IgD-negative memory B cell (primary cell): Measurements from ENCODE around the gene MAP4K1. TPM values are rescaled to one million over a fixed set of nuclear protein-coding genes. Genes with fewer than 3 reads are reported as not detected.
"Not testable (repeated sequence)": the region's sequence is repeated elsewhere in the genome, so short reads cannot be mapped to it uniquely, and the experiment has no call there.

Source experiments
- H3K27ac Mint-ChIP-seq, 3 donors: one replicate each; pipeline ENCODE4 v1.8.0; 2020 to 2022; ENCODE audit warnings: mild to moderate bottlenecking in 3 of 3, mixed read lengths in 3 of 3, moderate library complexity in 1 of 3
- H3K27me3 Mint-ChIP-seq: one replicate; pipeline ENCODE4 v1.8.0; 2021; ENCODE audit warnings: mixed read lengths
- H3K36me3 Mint-ChIP-seq: one replicate; pipeline ENCODE4 v1.8.0; 2020; ENCODE audit warnings: mild to moderate bottlenecking, mixed read lengths
- H3K4me1 Mint-ChIP-seq, 3 donors: one replicate each; pipeline ENCODE4 v1.8.0; 2020 to 2022; ENCODE audit warnings: mixed read lengths in 3 of 3, mild to moderate bottlenecking in 1 of 3
- H3K4me3 Mint-ChIP-seq, 4 donors: one replicate each; pipeline ENCODE4 v1.8.0; 2020 to 2022; ENCODE audit warnings: mild to moderate bottlenecking in 4 of 4, mixed read lengths in 4 of 4, moderate library complexity in 3 of 4
- H3K9me3 Mint-ChIP-seq, 3 donors: one replicate each; pipeline ENCODE4 v1.8.0; 2020 to 2021; ENCODE audit warnings: mixed read lengths in 3 of 3, mild to moderate bottlenecking in 1 of 3
- polyA plus RNA-seq: library from polyadenylated mRNA; unstranded; fragments of 300-500 nt; fragmentation: Illumina TruSeq; gene quantifications from one replicate; pipeline ENCODE4 v1.2.3, GENCODE V29; 2021

The MAP4K1 gene
- polyA plus RNA-seq, 1 donor from 2014 or later, result 250 TPM

- H3K4me3 Mint-ChIP-seq, result peak within 1 kb of the TSS; percentile 87 to 99 (median 98)
- no peaks in the 10 kb centered on the region for H3K27me3 Mint-ChIP-seq
- peak within 1 kb of the TSS; percentile 96 to 99 (median 98) for H3K27ac Mint-ChIP-seq
- H3K4me1 Mint-ChIP-seq, result peaks cover 11 to 25% (median 25%) of the 10 kb centered on the region in 3 donors
- peaks cover 6% of the 10 kb centered on the region for H3K36me3 Mint-ChIP-seq
- no peaks in the 10 kb centered on the region for H3K9me3 Mint-ChIP-seq
Observed at GRCh38 chr19:38618590-38619360, 1.0 kb upstream of the MAP4K1 start, which contains the start of gene EIF3K. Gene EIF3K (plus strand): TSS chr19:38619188. CDS start chr19:38619269, 81 bp downstream.

DNA sequence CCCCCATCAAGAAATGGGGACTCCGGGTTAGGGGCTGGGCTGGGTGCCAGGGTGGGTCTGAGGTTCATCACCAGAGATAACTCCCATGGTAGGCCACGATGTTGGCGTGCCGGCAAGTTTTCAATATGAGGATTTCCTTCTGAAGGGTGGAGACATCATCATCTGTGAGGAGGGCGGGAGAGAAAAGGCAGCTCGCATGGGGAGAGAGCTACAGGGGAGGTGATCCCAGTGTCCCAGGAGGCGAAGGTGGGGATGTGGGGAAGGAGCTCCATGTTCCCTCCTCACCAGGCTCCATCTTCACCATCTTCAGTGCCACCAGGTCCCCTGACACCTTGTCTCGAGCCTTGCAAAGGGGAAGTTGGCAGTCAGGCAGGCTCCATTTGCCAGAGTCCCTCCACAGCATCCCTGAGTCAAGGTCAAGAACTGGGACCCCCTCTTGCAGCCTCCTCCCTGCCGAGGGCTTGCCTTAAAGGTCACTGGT is 430 bp downstream of the MAP4K1 start:
- H3K4me1 Mint-ChIP-seq, result peaks cover 11 to 31% (median 27%) of the 10 kb centered on the region in 3 donors

GRCh38 chr19:38616265-38616664 is 1.5 kb downstream of the MAP4K1 start:
- H3K27me3 Mint-ChIP-seq, result no peaks in the 10 kb centered on the region
- H3K4me1 Mint-ChIP-seq, result peaks cover 11 to 31% (median 27%) of the 10 kb centered on the region in 3 donors
- peaks cover 6% of the 10 kb centered on the region for H3K36me3 Mint-ChIP-seq
- peak overlapping the region; percentile 87 to 99 (median 98) for H3K4me3 Mint-ChIP-seq
- peak overlapping the region; percentile 96 to 99 (median 98) for H3K27ac Mint-ChIP-seq
- no peaks in the 10 kb centered on the region for H3K9me3 Mint-ChIP-seq

More for the DNA sequence above, 430 bp downstream of the MAP4K1 start:
- Mint-ChIP-seq H3K4me3 (peak overlapping the region; percentile 87 to 99 (median 98)), H3K27me3 (no peaks in the 10 kb centered on the region), H3K27ac (peak overlapping the region; percentile 96 to 98 (median 97)), H3K36me3 (peaks cover 6% of the 10 kb centered on the region), H3K9me3 (no peaks in the 10 kb centered on the region)

DNA sequence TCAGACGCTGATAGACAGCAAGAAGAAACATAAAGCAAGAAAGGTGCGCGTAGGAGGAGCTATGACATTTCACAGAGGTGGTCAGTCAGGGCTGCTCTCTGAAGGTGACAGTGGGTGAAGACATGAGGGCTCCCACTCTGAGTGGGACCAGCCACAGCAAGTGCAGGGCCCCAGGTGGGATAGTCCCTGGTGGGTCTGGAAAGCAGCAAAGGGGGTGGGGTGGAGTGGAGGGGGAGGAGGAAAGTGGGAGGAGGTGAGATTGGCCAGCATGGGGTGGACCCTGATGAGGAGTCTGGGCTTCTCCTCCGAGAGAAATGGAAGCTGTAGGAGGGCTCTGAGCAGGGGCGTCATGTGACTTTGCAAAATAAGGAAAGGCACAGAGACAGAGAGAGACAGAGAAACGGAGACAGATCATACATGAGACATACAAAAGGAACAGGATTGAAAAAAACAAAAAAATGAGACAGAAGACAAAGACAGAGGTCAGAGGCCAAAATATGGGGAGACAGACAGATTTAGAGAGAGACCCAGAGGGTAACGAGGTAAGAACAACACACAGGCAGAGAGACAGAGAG is 2.7 kb downstream of the MAP4K1 start:
- Mint-ChIP-seq H3K36me3 (peaks cover 6% of the 10 kb centered on the region), H3K9me3 (no peaks in the 10 kb centered on the region), H3K4me3 (peak overlapping the region; percentile 48 to 96 (median 90))

DNA sequence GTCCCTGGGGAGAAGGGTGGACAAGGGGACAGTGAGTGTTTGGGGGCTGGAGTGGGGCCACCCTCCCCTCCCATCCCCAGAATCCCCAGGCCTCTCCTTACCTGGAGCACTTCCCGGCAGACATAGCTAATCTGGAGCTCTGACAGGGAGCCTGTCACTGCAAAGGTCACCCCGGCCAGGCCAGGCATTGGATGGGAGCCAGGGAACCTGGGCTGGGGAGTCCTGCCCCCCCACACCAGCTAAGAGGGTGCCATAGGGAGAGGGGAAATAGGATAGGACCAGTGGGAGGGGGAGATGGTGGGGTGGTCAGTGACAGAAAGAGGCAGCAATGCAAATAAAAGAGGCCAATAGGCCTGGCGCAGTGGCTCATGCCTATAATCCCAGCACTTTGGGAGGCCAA is 3.5 kb downstream of the MAP4K1 start:
- Mint-ChIP-seq H3K4me1 (peaks cover 11 to 25% (median 21%) of the 10 kb centered on the region in 3 donors), H3K27me3 (no peaks in the 10 kb centered on the region), H3K9me3 (no peaks in the 10 kb centered on the region), H3K4me3 (peak overlapping the region in 1 of 4 donors; percentile 89), H3K27ac (no peak overlapping the region), H3K36me3 (peaks cover 6% of the 10 kb centered on the region)

More for the DNA sequence above, 2.7 kb downstream of the MAP4K1 start:
- Mint-ChIP-seq H3K4me1 (peaks cover 11 to 30% (median 25%) of the 10 kb centered on the region in 3 donors), H3K27me3 (no peaks in the 10 kb centered on the region), H3K27ac (peak overlapping the region in 2 of 3 donors; percentile 7 to 86)

DNA sequence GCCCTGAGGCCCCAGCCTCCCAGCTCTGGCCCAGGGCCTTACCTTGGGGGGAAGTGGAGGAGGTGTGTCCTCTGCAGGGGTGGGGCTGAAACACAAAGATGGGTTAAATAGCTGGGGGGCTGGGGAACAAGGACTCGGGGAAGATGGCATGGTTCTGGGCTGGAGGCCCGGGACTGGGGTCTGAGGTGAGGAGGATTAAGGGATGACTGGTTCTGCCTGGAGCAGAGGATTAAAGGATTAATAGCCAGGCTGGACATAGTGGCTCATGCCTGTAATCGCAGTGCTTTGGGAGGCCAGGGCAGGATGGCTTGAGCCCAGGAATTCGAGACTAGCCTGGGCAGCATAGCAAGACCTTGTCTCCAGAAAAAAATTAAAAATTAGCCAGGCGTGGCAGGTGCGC is 11.6 kb downstream of the MAP4K1 start:
- no peak overlapping the region for H3K4me3 Mint-ChIP-seq
- no peaks in the 10 kb centered on the region for H3K27me3 Mint-ChIP-seq
- H3K27ac Mint-ChIP-seq, result no peak overlapping the region
- no peaks in the 10 kb centered on the region for H3K9me3 Mint-ChIP-seq
- H3K4me1 Mint-ChIP-seq, result peaks cover 0 to 1% (median under 1%) of the 10 kb centered on the region in 3 donors
- H3K36me3 Mint-ChIP-seq, result peaks cover 6% of the 10 kb centered on the region

GRCh38 chr19:38602856-38603255 is 14.9 kb downstream of the MAP4K1 start:
- not testable (repeated sequence) for H3K27ac Mint-ChIP-seq, H3K4me1 Mint-ChIP-seq, H3K4me3 Mint-ChIP-seq, H3K9me3 Mint-ChIP-seq, H3K27me3 Mint-ChIP-seq, H3K36me3 Mint-ChIP-seq

DNA sequence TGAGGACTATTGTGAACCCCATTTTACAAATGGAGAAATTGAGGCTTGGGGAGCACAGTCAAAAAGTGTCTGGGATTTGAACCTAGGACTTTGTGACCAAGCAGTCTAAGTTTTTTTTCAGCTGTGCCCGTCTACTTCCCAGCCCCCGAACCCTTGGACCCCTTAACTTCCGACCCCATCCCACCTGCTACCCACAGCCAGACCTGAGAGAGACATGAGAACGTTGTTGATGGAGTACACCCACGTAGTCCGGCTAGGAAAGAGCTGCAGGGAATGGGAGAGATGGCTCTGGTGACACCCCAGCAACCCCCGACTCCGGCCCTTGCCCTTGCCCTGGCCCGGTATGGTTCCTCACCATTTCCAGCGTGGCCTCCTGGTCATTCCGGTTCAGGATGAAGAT is 18.0 kb downstream of the MAP4K1 start:
- H3K4me3 Mint-ChIP-seq, result no peak overlapping the region
- peaks cover 0 to 4% (median 0%) of the 10 kb centered on the region in 3 donors for H3K4me1 Mint-ChIP-seq
- H3K27me3 Mint-ChIP-seq, result no peaks in the 10 kb centered on the region
- peak overlapping the region in 1 of 3 donors; percentile 23 for H3K27ac Mint-ChIP-seq
- H3K9me3 Mint-ChIP-seq, result no peaks in the 10 kb centered on the region
- peaks cover 10% of the 10 kb centered on the region for H3K36me3 Mint-ChIP-seq

- Mint-ChIP-seq H3K27me3 (no peaks in the 10 kb centered on the region), H3K9me3 (no peaks in the 10 kb centered on the region), H3K27ac (no peak overlapping the region), H3K4me1 (peaks cover 0 to 4% (median 0%) of the 10 kb centered on the region in 3 donors), H3K4me3 (no peak overlapping the region), H3K36me3 (peaks cover 10% of the 10 kb centered on the region)
Observed at GRCh38 chr19:38597075-38597474, 20.7 kb downstream of the MAP4K1 start.

DNA sequence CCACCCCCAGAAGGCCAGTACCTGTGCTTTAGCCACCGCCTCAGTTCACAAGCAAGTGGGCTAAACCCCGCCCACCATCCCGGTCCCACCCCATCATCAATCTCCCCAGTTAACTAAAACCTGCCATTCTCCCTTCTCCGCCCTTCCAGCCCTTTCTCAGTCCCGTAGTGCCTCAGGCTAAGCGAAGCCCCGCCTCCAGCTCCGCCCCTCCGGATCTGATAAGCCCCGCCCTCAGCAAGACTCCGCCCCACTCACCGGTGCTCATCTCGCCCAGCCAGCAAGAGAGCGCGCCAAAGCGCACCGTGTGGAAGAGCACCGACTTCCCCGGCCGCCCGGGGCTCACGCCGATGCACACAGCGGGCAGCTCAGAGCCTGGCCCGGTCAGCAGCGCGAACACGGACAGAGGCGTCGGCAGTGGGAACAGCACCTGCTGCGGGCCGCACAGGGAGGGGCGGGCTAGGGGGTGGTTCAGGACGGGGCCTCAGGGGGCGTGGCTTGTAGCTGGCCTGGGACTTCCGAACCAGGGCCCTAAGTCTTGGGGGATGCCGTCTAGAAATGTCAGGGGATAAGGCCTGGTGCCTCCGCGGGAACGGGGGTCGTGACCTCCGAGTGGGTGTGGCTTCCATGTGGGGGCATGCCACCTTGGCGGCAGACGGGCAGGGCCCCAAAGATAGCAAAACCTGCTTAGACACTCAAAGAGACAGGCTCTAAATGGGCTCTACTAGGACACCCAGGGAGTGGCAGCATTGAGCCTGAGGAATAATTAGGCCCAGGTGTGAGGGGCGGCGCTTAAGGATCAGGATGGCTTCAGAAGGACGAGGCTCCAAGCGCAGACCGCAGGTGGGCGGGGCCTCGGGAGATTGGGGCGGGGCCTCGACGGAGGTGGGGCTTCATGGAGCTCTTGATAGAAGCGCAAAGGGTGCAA is 21.4 kb downstream of the MAP4K1 start:
- H3K4me1 Mint-ChIP-seq, result peaks cover 0 to 4% (median 0%) of the 10 kb centered on the region in 3 donors
- H3K36me3 Mint-ChIP-seq, result peaks cover 6% of the 10 kb centered on the region
- H3K27me3 Mint-ChIP-seq, result no peaks in the 10 kb centered on the region
- H3K27ac Mint-ChIP-seq, result peak overlapping the region in 2 of 3 donors; percentile 43 to 63
- H3K9me3 Mint-ChIP-seq, result no peaks in the 10 kb centered on the region
- H3K4me3 Mint-ChIP-seq, result no peak overlapping the region

DNA sequence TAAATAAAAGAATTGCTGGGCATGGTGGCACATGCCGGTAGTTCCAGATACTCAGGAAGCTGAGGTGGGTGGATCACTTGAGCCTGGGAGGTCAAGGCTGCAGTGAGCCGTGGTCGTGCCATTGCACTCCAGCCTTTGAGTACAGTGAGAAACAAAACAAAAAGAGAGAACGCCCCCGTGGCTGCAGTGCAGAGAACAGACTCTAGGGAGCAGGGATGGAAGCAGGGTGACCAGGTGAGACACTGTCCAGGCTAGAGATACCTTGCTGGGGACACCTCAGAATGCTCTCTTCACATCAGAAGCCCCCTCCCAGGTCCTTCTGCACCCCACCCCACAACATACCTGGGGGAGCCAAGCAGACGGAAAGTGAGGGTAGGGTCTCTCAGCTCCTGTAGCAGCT is 24.8 kb downstream of the MAP4K1 start:
- no peak overlapping the region for H3K27ac Mint-ChIP-seq
- no peaks in the 10 kb centered on the region for H3K27me3 Mint-ChIP-seq
- peaks cover 13% of the 10 kb centered on the region for H3K36me3 Mint-ChIP-seq
- no peaks in the 10 kb centered on the region for H3K9me3 Mint-ChIP-seq
- H3K4me1 Mint-ChIP-seq, result no peaks in the 10 kb centered on the region
- H3K4me3 Mint-ChIP-seq, result no peak overlapping the region

DNA sequence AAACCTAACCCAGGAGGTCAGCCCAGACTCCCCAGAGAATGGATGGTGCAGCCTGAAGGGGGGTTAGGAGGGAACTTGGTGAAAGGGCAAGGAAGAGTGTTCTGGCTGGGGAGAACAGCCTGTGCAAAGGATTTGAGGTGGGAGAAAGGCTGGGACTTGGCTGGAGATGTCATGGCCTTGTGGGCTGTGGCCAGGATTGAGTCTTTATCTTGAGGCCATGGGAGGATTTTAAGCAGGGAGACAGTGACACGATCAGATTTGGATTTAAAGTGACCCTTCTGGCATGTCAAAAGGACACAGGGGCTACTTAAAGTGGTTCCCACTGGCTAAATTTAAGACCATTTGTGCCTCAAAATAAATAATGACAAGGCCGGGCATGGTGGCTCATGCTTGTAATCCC is 29.7 kb downstream of the MAP4K1 start:
- Mint-ChIP-seq H3K4me3 (no peak overlapping the region), H3K4me1 (peaks cover 6 to 8% (median 6%) of the 10 kb centered on the region in 3 donors), H3K36me3 (peaks cover 9% of the 10 kb centered on the region), H3K9me3 (no peaks in the 10 kb centered on the region), H3K27ac (no peak overlapping the region), H3K27me3 (no peaks in the 10 kb centered on the region)

- Mint-ChIP-seq H3K4me1 (peaks cover 6 to 11% (median 9%) of the 10 kb centered on the region in 3 donors), H3K9me3 (no peaks in the 10 kb centered on the region), H3K27me3 (no peaks in the 10 kb centered on the region), H3K36me3 (peaks cover 9% of the 10 kb centered on the region), H3K4me3 (no peak overlapping the region), H3K27ac (no peak overlapping the region)
Observed at GRCh38 chr19:38587562-38587961, 30.2 kb downstream of the MAP4K1 start.

DNA sequence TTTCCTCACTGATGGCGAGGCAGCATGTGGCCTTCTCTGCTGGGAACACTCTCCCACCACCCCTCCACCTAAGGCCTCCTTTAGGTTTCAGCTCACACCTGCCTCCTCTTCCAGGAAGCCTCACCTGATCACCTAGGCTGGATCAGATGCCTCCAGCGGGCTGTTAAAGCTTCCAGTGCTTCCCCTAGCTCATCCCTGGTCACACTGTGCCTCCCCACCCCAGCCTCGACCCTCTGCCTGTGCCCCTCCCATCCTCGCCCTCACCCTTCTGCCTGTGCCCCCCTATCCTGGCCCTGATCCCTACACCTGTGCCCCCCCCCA is 33.8 kb downstream of the MAP4K1 start:
- Mint-ChIP-seq H3K27ac (peak overlapping the region in 2 of 3 donors; percentile 53 to 89), H3K27me3 (no peaks in the 10 kb centered on the region), H3K9me3 (no peaks in the 10 kb centered on the region), H3K4me3 (peak overlapping the region in 1 of 4 donors; percentile 38), H3K4me1 (peaks cover 6 to 11% (median 10%) of the 10 kb centered on the region in 3 donors), H3K36me3 (peaks cover 4% of the 10 kb centered on the region)
